GM21526 (cell line): ENCODE data around the gene WWTR1.

Experiments
- ATAC-seq: cut with Tn5 transposase; IDR thresholded peaks from one replicate; pipeline ENCODE4 v1.9.1; 2021; ENCODE audit warnings: moderate library complexity; ENCODE audit not compliant: unreplicated experiment, low FRiP score

Gene WWTR1

GRCh38 chr3:149657926-149658743 lies at the start of gene WWTR1:
Gene WWTR1, minus strand, starts transcription at chr3:149658025. Its CDS starts 719 bp downstream, at chr3:149657306.
- ATAC-seq = peak; percentile 79

GRCh38 chr3:149706905-149707304 lies 49.1 kb upstream of the WWTR1 start:
- no peak for ATAC-seq

GRCh38 chr3:149705416-149705815 lies 47.6 kb upstream of the WWTR1 start:
- ATAC-seq = no peak

- no peak for ATAC-seq
Observed at GRCh38 chr3:149703466-149703865, 45.6 kb upstream of the WWTR1 start.

- ATAC-seq = no peak
Observed at GRCh38 chr3:149702691-149703441, 45.0 kb upstream of the WWTR1 start.

- peak; percentile 36 for ATAC-seq
Observed at GRCh38 chr3:149701977-149702350, 44.1 kb upstream of the WWTR1 start.

- peak; percentile 47 for ATAC-seq
Observed at GRCh38 chr3:149701206-149701976, 43.6 kb upstream of the WWTR1 start.

GRCh38 chr3:149688122-149688757 lies 30.4 kb upstream of the WWTR1 start:
- ATAC-seq = no peak

GRCh38 chr3:149686996-149687395 lies 29.2 kb upstream of the WWTR1 start:
- no peak for ATAC-seq

GRCh38 chr3:149678351-149678950 lies 20.6 kb upstream of the WWTR1 start:
- ATAC-seq = no peak

- ATAC-seq = no peak
Observed at GRCh38 chr3:149673393-149673792, 15.6 kb upstream of the WWTR1 start.

GRCh38 chr3:149670742-149671492 lies 13.1 kb upstream of the WWTR1 start:
- ATAC-seq = peak; percentile 86

- no peak for ATAC-seq
Observed at GRCh38 chr3:149667576-149667975, 9.8 kb upstream of the WWTR1 start.

- no peak for ATAC-seq
Observed at GRCh38 chr3:149663966-149664365, 6.1 kb upstream of the WWTR1 start.

- ATAC-seq = no peak
Observed at GRCh38 chr3:149662240-149662887, 4.5 kb upstream of the WWTR1 start.

GRCh38 chr3:149660462-149660861 lies 2.6 kb upstream of the WWTR1 start:
- ATAC-seq = no peak

GRCh38 chr3:149658744-149659497 lies 1.1 kb upstream of the WWTR1 start:
- no peak for ATAC-seq

- ATAC-seq = peak; percentile 27
Observed at GRCh38 chr3:149657321-149657925, 402 bp downstream of the WWTR1 start.
